ENCODE data around the gene NHERF1. TPM values are rescaled to one million over a fixed set of nuclear protein-coding genes. Genes with fewer than 3 reads are reported as not detected.
A peak's percentile ranks its signal among the peaks of the same experiment; 100 is the strongest.

NHERF1 gene
- total and polyA plus RNA-seq, 2 of the 13 experiments (the other 11 are each of a cell fraction or from before 2014, with no cell fraction given) = 169 to 269 TPM

DNA sequence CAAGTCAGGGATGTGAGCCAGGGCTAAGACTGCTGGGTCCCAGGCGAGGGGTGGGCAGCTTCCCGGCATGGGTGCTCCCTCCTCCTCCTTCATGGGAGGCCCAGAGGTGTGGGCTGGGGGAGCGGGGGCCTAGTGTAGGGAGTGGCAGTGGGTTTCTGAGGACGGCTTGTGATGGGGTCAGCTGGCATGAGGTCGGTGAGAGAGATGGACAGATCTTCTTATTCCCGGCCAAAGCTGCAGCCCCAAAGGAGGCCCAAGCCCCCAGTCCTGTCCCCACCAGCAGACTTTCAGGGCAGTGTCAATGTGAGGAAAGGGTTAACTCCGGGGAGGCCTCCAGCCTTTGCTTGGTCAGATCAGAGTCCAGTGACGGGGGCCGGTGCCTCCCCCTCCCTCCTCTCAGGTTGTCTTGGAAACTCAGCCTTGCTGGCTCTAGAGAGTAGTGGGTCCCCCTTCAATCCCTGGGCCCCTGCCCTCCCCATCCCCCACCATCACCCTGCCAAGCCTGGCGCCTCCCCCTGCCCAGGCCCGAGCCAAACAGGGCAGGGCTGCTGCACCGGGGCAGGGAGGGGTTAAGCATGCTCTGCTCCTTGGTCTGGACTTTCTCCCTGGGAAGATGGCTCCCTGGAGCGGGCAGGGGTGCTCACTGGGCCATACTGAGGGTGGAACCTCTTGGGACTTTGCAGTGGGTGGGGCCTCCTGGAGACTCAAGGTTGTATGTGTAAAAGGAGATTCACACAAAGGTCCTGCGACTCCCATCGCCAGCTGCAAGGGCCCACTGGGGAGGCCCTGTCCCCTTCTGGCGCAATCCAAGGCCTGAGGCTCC lies 15.3 kb downstream of the NHERF1 start (continued):
- TF ChIP-seq, protein P1, sequence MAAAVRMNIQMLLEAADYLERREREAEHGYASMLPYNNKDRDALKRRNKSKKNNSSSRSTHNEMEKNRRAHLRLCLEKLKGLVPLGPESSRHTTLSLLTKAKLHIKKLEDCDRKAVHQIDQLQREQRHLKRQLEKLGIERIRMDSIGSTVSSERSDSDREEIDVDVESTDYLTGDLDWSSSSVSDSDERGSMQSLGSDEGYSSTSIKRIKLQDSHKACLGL (CRISPR knock-in tag; IDR thresholded peaks at IDR 0.05) = peak; percentile 56; the same call in 1 of the 2 replicates
- TF ChIP-seq, protein P2, sequence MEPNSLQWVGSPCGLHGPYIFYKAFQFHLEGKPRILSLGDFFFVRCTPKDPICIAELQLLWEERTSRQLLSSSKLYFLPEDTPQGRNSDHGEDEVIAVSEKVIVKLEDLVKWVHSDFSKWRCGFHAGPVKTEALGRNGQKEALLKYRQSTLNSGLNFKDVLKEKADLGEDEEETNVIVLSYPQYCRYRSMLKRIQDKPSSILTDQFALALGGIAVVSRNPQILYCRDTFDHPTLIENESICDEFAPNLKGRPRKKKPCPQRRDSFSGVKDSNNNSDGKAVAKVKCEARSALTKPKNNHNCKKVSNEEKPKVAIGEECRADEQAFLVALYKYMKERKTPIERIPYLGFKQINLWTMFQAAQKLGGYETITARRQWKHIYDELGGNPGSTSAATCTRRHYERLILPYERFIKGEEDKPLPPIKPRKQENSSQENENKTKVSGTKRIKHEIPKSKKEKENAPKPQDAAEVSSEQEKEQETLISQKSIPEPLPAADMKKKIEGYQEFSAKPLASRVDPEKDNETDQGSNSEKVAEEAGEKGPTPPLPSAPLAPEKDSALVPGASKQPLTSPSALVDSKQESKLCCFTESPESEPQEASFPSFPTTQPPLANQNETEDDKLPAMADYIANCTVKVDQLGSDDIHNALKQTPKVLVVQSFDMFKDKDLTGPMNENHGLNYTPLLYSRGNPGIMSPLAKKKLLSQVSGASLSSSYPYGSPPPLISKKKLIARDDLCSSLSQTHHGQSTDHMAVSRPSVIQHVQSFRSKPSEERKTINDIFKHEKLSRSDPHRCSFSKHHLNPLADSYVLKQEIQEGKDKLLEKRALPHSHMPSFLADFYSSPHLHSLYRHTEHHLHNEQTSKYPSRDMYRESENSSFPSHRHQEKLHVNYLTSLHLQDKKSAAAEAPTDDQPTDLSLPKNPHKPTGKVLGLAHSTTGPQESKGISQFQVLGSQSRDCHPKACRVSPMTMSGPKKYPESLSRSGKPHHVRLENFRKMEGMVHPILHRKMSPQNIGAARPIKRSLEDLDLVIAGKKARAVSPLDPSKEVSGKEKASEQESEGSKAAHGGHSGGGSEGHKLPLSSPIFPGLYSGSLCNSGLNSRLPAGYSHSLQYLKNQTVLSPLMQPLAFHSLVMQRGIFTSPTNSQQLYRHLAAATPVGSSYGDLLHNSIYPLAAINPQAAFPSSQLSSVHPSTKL (CRISPR knock-in tag; IDR thresholded peaks at IDR 0.05) = peak; percentile 65; the same call in 1 of the 2 replicates
- TF ChIP-seq, protein P3, sequence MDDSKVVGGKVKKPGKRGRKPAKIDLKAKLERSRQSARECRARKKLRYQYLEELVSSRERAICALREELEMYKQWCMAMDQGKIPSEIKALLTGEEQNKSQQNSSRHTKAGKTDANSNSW (CRISPR knock-in tag; IDR thresholded peaks at IDR 0.05; ENCODE audit: borderline replicate concordance) = no peak
- TF ChIP-seq, protein P4, sequence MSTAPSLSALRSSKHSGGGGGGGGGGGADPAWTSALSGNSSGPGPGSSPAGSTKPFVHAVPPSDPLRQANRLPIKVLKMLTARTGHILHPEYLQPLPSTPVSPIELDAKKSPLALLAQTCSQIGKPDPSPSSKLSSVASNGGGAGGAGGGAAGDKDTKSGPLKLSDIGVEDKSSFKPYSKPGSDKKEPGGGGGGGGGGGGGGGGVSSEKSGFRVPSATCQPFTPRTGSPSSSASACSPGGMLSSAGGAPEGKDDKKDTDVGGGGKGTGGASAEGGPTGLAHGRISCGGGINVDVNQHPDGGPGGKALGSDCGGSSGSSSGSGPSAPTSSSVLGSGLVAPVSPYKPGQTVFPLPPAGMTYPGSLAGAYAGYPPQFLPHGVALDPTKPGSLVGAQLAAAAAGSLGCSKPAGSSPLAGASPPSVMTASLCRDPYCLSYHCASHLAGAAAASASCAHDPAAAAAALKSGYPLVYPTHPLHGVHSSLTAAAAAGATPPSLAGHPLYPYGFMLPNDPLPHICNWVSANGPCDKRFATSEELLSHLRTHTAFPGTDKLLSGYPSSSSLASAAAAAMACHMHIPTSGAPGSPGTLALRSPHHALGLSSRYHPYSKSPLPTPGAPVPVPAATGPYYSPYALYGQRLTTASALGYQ (CRISPR knock-in tag; IDR thresholded peaks at IDR 0.05) = peak; percentile 85; the same call in 1 of the 2 replicates
- TF ChIP-seq, protein P5, sequence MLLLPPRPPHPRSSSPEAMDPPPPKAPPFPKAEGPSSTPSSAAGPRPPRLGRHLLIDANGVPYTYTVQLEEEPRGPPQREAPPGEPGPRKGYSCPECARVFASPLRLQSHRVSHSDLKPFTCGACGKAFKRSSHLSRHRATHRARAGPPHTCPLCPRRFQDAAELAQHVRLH (CRISPR knock-in tag; IDR thresholded peaks at IDR 0.05; ENCODE audit: borderline replicate concordance, low read depth) = peak; percentile 85
- TF ChIP-seq LCORL (IDR thresholded peaks at IDR 0.05) (no peak), LCORL (CRISPR knock-in tag; IDR thresholded peaks at IDR 0.05) (peak; percentile 97), ZFAT (CRISPR knock-in tag; conservative IDR thresholded peaks at IDR 0.05) (no peak), KDM5A (IDR thresholded peaks at IDR 0.05; ENCODE audit: borderline replicate concordance, low read length) (no peak; the same call in 1 of the 2 replicates), ZNF460 (CRISPR knock-in tag; IDR thresholded peaks at IDR 0.05; ENCODE audit: borderline replicate concordance) (peak; percentile 23; the same call in 1 of the 2 replicates)
- TF ChIP-seq, protein P6, sequence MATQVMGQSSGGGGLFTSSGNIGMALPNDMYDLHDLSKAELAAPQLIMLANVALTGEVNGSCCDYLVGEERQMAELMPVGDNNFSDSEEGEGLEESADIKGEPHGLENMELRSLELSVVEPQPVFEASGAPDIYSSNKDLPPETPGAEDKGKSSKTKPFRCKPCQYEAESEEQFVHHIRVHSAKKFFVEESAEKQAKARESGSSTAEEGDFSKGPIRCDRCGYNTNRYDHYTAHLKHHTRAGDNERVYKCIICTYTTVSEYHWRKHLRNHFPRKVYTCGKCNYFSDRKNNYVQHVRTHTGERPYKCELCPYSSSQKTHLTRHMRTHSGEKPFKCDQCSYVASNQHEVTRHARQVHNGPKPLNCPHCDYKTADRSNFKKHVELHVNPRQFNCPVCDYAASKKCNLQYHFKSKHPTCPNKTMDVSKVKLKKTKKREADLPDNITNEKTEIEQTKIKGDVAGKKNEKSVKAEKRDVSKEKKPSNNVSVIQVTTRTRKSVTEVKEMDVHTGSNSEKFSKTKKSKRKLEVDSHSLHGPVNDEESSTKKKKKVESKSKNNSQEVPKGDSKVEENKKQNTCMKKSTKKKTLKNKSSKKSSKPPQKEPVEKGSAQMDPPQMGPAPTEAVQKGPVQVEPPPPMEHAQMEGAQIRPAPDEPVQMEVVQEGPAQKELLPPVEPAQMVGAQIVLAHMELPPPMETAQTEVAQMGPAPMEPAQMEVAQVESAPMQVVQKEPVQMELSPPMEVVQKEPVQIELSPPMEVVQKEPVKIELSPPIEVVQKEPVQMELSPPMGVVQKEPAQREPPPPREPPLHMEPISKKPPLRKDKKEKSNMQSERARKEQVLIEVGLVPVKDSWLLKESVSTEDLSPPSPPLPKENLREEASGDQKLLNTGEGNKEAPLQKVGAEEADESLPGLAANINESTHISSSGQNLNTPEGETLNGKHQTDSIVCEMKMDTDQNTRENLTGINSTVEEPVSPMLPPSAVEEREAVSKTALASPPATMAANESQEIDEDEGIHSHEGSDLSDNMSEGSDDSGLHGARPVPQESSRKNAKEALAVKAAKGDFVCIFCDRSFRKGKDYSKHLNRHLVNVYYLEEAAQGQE (IDR thresholded peaks at IDR 0.05; ENCODE audit: borderline replicate concordance in 1 of 2, low read depth in 1 of 2, low read length in 2 of 2) = peak in 1 of 2 experiments; percentile 64; a peak in 1 of 4 replicates
- TF ChIP-seq, protein P7, sequence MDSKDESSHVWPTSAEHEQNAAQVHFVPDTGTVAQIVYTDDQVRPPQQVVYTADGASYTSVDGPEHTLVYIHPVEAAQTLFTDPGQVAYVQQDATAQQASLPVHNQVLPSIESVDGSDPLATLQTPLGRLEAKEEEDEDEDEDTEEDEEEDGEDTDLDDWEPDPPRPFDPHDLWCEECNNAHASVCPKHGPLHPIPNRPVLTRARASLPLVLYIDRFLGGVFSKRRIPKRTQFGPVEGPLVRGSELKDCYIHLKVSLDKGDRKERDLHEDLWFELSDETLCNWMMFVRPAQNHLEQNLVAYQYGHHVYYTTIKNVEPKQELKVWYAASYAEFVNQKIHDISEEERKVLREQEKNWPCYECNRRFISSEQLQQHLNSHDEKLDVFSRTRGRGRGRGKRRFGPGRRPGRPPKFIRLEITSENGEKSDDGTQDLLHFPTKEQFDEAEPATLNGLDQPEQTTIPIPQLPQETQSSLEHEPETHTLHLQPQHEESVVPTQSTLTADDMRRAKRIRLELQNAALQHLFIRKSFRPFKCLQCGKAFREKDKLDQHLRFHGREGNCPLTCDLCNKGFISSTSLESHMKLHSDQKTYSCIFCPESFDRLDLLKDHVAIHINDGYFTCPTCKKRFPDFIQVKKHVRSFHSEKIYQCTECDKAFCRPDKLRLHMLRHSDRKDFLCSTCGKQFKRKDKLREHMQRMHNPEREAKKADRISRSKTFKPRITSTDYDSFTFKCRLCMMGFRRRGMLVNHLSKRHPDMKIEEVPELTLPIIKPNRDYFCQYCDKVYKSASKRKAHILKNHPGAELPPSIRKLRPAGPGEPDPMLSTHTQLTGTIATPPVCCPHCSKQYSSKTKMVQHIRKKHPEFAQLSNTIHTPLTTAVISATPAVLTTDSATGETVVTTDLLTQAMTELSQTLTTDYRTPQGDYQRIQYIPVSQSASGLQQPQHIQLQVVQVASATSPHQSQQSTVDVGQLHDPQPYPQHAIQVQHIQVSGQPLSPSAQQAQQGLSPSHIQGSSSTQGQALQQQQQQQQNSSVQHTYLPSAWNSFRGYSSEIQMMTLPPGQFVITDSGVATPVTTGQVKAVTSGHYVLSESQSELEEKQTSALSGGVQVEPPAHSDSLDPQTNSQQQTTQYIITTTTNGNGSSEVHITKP (CRISPR knock-in tag; IDR thresholded peaks at IDR 0.05; ENCODE audit: low read depth) = peak; percentile 79
